GM12872 (cell line): ENCODE measurements around the gene STRAP.

Source experiments
- TF ChIP-seq, protein P1 (sequence below): IDR thresholded peaks from 3 replicates; pipeline ENCODE4 v1.5.1; 2011; ENCODE audit warnings: low read depth, mild to moderate bottlenecking, low read length, moderate library complexity; ENCODE audit not compliant: insufficient read depth

Gene STRAP, protein sequence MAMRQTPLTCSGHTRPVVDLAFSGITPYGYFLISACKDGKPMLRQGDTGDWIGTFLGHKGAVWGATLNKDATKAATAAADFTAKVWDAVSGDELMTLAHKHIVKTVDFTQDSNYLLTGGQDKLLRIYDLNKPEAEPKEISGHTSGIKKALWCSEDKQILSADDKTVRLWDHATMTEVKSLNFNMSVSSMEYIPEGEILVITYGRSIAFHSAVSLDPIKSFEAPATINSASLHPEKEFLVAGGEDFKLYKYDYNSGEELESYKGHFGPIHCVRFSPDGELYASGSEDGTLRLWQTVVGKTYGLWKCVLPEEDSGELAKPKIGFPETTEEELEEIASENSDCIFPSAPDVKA

DNA sequence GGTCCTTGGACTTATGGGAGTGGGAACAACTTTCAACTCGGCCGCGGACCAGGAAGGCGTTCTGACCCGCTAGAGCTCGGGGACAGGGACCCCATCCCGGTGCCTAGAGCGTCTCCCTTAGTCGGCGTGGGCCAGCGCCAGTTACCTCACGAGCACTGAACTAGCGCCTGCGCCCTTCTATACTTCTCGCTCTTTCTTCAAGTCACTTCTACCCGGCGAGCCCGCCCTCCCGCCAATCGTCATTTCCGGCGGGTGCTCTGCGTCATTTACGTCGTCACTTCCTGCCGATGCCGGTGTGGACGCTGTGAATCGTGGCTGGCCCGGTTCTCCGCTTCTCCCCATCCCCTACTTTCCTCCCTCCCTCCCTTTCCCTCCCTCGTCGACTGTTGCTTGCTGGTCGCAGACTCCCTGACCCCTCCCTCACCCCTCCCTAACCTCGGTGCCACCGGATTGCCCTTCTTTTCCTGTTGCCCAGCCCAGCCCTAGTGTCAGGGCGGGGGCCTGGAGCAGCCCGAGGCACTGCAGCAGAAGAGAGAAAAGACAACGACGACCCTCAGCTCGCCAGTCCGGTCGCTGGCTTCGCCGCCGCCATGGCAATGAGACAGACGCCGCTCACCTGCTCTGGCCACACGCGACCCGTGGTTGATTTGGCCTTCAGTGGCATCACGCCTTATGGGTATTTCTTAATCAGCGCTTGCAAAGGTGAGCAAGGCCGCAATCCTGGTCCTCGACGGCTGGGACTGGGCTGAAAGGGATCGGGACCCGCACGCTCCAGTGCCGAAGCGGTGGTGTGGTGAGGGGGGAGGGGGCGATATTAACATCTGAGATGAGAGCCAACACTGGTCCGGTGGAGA lies at the start of gene STRAP:
Gene STRAP (plus strand): TSS at position 270 of the 854 bp plus-strand sequence. CDS start 321 bp downstream, at position 591.
- TF ChIP-seq, protein P1, sequence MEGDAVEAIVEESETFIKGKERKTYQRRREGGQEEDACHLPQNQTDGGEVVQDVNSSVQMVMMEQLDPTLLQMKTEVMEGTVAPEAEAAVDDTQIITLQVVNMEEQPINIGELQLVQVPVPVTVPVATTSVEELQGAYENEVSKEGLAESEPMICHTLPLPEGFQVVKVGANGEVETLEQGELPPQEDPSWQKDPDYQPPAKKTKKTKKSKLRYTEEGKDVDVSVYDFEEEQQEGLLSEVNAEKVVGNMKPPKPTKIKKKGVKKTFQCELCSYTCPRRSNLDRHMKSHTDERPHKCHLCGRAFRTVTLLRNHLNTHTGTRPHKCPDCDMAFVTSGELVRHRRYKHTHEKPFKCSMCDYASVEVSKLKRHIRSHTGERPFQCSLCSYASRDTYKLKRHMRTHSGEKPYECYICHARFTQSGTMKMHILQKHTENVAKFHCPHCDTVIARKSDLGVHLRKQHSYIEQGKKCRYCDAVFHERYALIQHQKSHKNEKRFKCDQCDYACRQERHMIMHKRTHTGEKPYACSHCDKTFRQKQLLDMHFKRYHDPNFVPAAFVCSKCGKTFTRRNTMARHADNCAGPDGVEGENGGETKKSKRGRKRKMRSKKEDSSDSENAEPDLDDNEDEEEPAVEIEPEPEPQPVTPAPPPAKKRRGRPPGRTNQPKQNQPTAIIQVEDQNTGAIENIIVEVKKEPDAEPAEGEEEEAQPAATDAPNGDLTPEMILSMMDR: no peak

DNA sequence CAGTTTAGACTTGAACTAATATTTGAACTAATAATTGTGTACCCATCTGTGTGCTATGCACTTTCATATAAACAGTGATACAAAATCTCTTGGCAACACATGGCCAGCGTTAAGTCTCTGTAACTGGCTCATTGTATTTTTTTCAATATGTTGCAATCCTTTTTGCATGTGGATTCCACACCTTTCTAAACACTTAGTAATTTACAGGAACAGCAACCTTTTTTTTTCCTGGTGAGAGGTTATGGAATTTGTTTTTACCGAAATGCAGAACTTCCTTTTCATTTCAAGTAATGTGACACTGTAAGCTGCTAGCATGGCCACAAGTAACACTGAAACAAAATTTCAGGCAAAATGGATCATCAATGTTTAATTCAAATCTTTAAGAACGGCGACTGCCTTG lies 47.6 kb upstream of the STRAP start:
- TF ChIP-seq, protein P1: no peak

DNA sequence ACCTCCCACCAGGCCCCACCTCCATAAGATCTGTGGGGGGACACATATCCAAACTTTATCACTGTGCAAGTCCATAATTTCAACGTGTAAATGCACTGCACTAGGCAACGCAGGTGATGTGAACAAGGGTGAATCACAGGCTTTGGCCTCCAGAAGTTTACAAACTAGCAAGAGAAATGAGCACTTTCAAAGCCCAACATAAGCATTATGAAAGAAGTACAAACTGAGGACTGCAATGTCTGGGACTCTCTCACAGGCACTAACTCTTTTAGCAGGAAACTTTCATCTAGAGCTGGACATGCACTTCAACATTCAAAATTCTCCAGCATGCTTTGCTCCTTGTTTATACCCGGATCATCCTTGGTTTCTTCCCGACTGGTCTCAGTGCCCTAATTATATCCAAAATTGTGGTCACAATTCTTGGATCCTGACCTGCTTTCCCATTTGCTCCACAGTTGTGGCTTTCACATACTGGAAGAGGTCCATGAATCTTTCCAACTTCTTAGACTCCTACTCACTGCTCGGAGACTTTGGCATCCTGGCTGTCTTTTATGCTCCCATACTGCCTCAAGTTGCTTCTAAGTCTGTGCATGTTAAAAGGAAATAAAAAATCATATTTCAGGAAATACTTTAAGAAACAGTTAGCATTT lies 44.9 kb upstream of the STRAP start:
- TF ChIP-seq, protein P1: no peak

DNA sequence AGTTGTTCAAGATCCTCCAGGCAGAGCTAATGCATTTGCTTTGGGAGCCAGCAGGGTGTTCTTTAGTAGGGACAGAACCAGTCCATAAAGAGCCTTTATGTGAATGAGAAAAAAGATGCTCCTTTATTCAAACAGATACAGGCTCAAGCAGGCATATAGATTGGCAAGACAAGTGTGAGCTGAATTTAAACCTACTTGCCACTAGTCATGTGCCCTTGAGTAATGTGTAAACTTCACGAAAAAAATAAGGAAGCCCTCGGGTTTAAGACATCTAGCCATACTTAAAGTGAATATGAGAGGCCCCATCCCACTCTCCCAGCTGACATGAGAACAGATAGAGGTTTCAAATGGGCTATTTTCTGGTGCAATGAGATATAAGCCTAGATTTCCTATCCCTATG lies 43.1 kb upstream of the STRAP start:
- TF ChIP-seq, protein P1: no peak

DNA sequence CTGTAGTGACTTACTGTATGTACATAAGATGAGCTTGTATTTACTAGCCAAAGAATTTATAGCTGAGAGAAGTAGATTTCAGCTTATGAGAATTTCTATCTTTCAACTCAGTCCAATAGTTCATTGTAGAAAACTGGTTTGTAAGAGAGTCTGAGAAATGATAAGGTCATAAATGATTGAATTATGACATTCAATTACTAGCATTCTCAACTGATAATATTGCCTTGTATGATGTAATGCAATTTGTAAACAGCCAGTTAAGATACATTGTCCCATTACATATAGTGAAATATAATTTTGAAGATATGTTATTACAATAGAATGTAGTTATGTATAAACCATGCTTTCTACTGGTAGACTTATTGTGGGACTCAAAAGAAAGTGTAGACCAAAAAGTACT lies 42.5 kb upstream of the STRAP start:
- TF ChIP-seq, protein P1: no peak

DNA sequence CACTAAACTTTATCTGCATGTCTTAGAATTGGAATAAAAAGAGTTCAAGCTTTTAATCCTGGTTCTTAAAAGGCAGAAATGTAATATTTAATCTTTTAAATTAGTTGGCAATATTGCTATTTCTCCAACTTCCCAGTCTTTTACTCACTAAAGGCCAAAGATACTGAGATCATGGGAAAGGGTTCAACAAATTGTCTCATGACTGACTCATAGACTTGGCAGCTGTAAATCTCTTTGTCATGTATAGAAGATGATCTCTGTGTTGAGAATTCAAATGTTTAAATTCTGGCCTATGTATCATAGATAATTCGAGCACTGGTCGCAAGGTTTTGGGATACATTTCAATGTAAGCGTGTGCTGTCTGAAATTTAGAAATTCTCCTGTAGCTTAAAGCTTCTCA lies 40.1 kb upstream of the STRAP start:
- TF ChIP-seq, protein P1: no peak

DNA sequence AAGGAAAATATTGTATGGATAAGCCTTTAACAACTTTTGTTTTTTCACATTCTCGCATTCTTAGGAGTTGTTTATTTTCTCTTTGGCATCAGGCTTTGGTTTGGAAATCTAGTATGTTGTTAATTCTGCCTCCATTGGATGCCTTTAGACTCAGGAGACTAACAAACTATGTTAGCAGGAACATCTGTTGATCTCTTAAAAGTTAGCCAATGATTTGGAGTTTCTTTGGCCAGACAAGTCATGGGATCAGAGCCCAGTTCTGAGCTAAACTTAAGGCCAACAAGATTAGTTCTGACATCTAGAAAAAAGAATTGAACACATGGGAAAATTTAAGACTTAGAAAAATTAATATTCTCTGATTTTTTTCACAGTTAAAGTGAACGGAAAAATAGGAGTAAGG lies 35.3 kb upstream of the STRAP start:
- TF ChIP-seq, protein P1: no peak
